IMR-90 (cell line): ENCODE measurements around the gene TNFRSF18. TPM values are rescaled to one million over a fixed set of nuclear protein-coding genes. Genes with fewer than 3 reads are reported as not detected.

Source experiments
- ATAC-seq: fragments of 200-7000 bp; cut with Tn5 transposase; 2 replicates; pipeline ENCODE4 v1.9.1; 2020; ENCODE audit warnings: low read depth, mild to moderate bottlenecking, moderate library complexity
- BruUV-seq: library from RNA; stranded (reverse); fragments of 400-500 nt; replicated peaks from 2 replicates; lab custom pipeline; 2021; lab: Mats Ljungman, UMichigan
- CTCF ChIA-PET: fragments of 300-600 bp; formaldehyde crosslinking; extraction: SDS; loops from one replicate; lab custom pipeline; 2021; ENCODE audit warnings: antibody characterized with exemption; lab: Yijun Ruan, JAX
- POLR2A ChIA-PET: fragments of 300-600 bp; sonication (Branson Sonifier 250); formaldehyde crosslinking; loops from one replicate; lab custom pipeline; 2022; ENCODE audit warnings: antibody characterized with exemption; ENCODE audit not compliant: unreplicated experiment; lab: Charles Lee
- DNase-seq: peaks from one replicate; pipeline ENCODE4 v3.0.0; 2013
- H2AFZ ChIP-seq: replicated peaks from 2 replicates; pipeline ENCODE3; 2013; ENCODE audit warnings: low read length, mild to moderate bottlenecking; ENCODE audit not compliant: poor library complexity
- H2AK5ac ChIP-seq: 2 replicates; pipeline ENCODE4 v1.6.1; 2013; ENCODE audit warnings: low read depth, low read length, inconsistent platforms
- H2AK9ac ChIP-seq: replicated peaks from 2 replicates; pipeline ENCODE3; 2013; ENCODE audit warnings: mild to moderate bottlenecking, low read depth, low read length, moderate library complexity; ENCODE audit not compliant: poor library complexity
- H2BK120ac ChIP-seq: 2 replicates; pipeline ENCODE4 v1.6.1; 2013; ENCODE audit warnings: low read depth, low read length, inconsistent platforms
- H2BK15ac ChIP-seq: 3 replicates; pipeline ENCODE4 v1.6.1; 2013; ENCODE audit warnings: low read depth, low read length, inconsistent platforms
- H2BK20ac ChIP-seq: 2 replicates; pipeline ENCODE4 v1.6.1; 2013; ENCODE audit warnings: low read depth, mild to moderate bottlenecking, inconsistent platforms, low read length, moderate library complexity
- H2BK5ac ChIP-seq: 2 replicates; pipeline ENCODE4 v1.6.1; 2013; ENCODE audit warnings: mild to moderate bottlenecking, low read depth, low read length, inconsistent platforms; ENCODE audit not compliant: poor library complexity, severe bottlenecking
- H3K14ac ChIP-seq: replicated peaks from 2 replicates; pipeline ENCODE4 v1.6.1; 2013; ENCODE audit warnings: low read depth, low read length, inconsistent platforms
- H3K18ac ChIP-seq: 2 replicates; pipeline ENCODE4 v1.6.1; 2013; ENCODE audit warnings: low read depth, low read length, control low read depth
- H3K23ac ChIP-seq: 2 replicates; pipeline ENCODE4 v1.6.1; 2013; ENCODE audit warnings: low read depth, low read length, inconsistent platforms
- H3K27ac ChIP-seq: 2 replicates; pipeline ENCODE4 v1.5.1; 2013; ENCODE audit warnings: mild to moderate bottlenecking, control low read depth, low read length; ENCODE audit not compliant: insufficient read depth
- H3K27me3 ChIP-seq: 2 replicates; pipeline ENCODE4 v1.6.1; 2013; ENCODE audit warnings: low read length; ENCODE audit not compliant: control insufficient read depth, insufficient read depth
- H3K36me3 ChIP-seq: 2 replicates; pipeline ENCODE4 v1.6.1; 2013; ENCODE audit warnings: low read length, mixed read lengths; ENCODE audit not compliant: control insufficient read depth, insufficient read depth
- H3K4ac ChIP-seq: 2 replicates; pipeline ENCODE4 v1.6.1; 2013; ENCODE audit warnings: low read depth, low read length, inconsistent platforms
- H3K4me1 ChIP-seq: 2 replicates; pipeline ENCODE4 v1.6.1; 2013; ENCODE audit warnings: low read length, mixed read lengths; ENCODE audit not compliant: control insufficient read depth, insufficient read depth
- H3K4me2 ChIP-seq: 2 replicates; pipeline ENCODE4 v1.6.1; 2013; ENCODE audit warnings: low read depth, mild to moderate bottlenecking, control low read depth, low read length, moderate library complexity
- H3K4me3 ChIP-seq: 2 replicates; pipeline ENCODE4 v1.5.1; 2013; ENCODE audit warnings: low read depth, mild to moderate bottlenecking, control low read depth, low read length, moderate library complexity; ENCODE audit not compliant: insufficient read depth
- H3K56ac ChIP-seq: 2 replicates; pipeline ENCODE4 v1.6.1; 2013; ENCODE audit warnings: low read length, inconsistent platforms; ENCODE audit not compliant: insufficient read depth; ENCODE audit errors: extremely low read depth
- H3K79me1 ChIP-seq, 2 experiments: 2 replicates each; pipeline ENCODE4 v1.6.1; 2013; ENCODE audit warnings: low read length in 2 of 2, inconsistent platforms in 1 of 2, low read depth in 1 of 2
- H3K9ac ChIP-seq: 2 replicates; pipeline ENCODE4 v1.6.1; 2013; ENCODE audit warnings: low read depth, low read length, control low read depth
- H3K9me1 ChIP-seq: 2 replicates; pipeline ENCODE4 v1.6.1; 2013; ENCODE audit warnings: low read length, inconsistent platforms; ENCODE audit not compliant: insufficient read depth
- H3K9me3 ChIP-seq: 2 replicates; pipeline ENCODE4 v1.6.1; 2013; ENCODE audit warnings: low read length; ENCODE audit not compliant: control insufficient read depth, insufficient read depth
- H4K20me1 ChIP-seq: 2 replicates; pipeline ENCODE4 v1.6.1; 2013; ENCODE audit warnings: low read length, inconsistent platforms; ENCODE audit not compliant: insufficient read depth
- H4K5ac ChIP-seq: 2 replicates; pipeline ENCODE4 v1.6.1; 2013; ENCODE audit warnings: mild to moderate bottlenecking, low read depth, low read length, control low read depth
- H4K8ac ChIP-seq, 2 experiments: 2 replicates each; pipeline ENCODE4 v1.6.1; 2013; ENCODE audit warnings: low read depth in 2 of 2, low read length in 2 of 2, control low read depth in 1 of 2, inconsistent platforms in 1 of 2
- H4K91ac ChIP-seq: 2 replicates; pipeline ENCODE4 v1.6.1; 2013; ENCODE audit warnings: low read depth, low read length, inconsistent platforms; ENCODE audit not compliant: insufficient read depth
- BHLHE40 ChIP-seq: fragments of 150-350 bp; IDR thresholded peaks from 2 replicates; pipeline ENCODE4 v1.6.1; 2016; ENCODE audit warnings: mild to moderate bottlenecking, low read depth, low read length
- CTCF ChIP-seq: conservative IDR thresholded peaks from 2 replicates; pipeline ENCODE4 v1.5.1; 2012; ENCODE audit warnings: mild to moderate bottlenecking, low read depth, low read length, improper control_type of control experiment
- FOS ChIP-seq: fragments of 150-350 bp; IDR thresholded peaks from 2 replicates; pipeline ENCODE4 v1.6.1; 2016; ENCODE audit warnings: low read depth, low read length
- RCOR1 ChIP-seq: IDR thresholded peaks from 2 replicates; pipeline ENCODE4 v1.6.1; 2012; ENCODE audit warnings: mild to moderate bottlenecking, low read length, improper control_type of control experiment; ENCODE audit not compliant: insufficient replicate concordance
- RFX5 ChIP-seq: IDR thresholded peaks from 2 replicates; pipeline ENCODE4 v1.8.0; 2012; ENCODE audit warnings: low read depth, mild to moderate bottlenecking, low read length, moderate library complexity
- USF2 ChIP-seq: fragments of 150-350 bp; IDR thresholded peaks from 2 replicates; pipeline ENCODE4 v1.6.1; 2017; ENCODE audit warnings: mild to moderate bottlenecking, antibody characterized with exemption, low read length, low read depth
- WGBS, 2 experiments: methylation state at CpG; one replicate each; pipeline versions ENCODE4 v1.1.5 to v1.1.7; 2013; ENCODE audit warnings: missing lambda C conversion rate in 2 of 2; ENCODE audit not compliant: insufficient read length in 1 of 2; ENCODE audit errors: extremely low coverage in 2 of 2; 5-methylcytosine and 5-hydroxymethylcytosine counted together
- dilution Hi-C: fragments of 300-500 bp; cut with HindIII; formaldehyde crosslinking; loops from one replicate; pipeline ENCODE4 v1.14.3; 2018; ENCODE audit warnings: low sequenced_read_pairs; ENCODE audit not compliant: unreplicated experiment
- in situ Hi-C: fragments of 300-500 bp; cut with MboI; formaldehyde crosslinking; loops from 3 replicates; pipeline ENCODE4 v1.14.3; 2019; ENCODE audit warnings: low sequenced_read_pairs, inconsistent platforms, mixed read lengths
- intact Hi-C: fragments of 100-400 bp; cut with micrococcal nuclease; formaldehyde crosslinking; loops from 2 replicates; pipeline ENCODE4 v1.10.0; 2022
- polyA plus RNA-seq, 3 experiments: library from polyadenylated mRNA; depleted of rRNA; stranded (reverse); fragments of >200 nt; gene quantifications; 2 replicates each; pipeline ENCODE4 v1.2.3, GENCODE V29; 2012; ENCODE audit warnings: low replicate concordance in 1 of 3
- total RNA-seq: library from RNA; depleted of rRNA; stranded (reverse); fragments of >200 nt; gene quantifications from 2 replicates; pipeline ENCODE4 v1.2.3, GENCODE V29; 2012

The TNFRSF18 gene
- total and polyA plus RNA-seq, 2 of the 4 experiments (the other 2 are of a cell fraction) = 0.18 to 1.0 TPM

GRCh38 chr1:1161683-1162079 lies 44.7 kb downstream of the TNFRSF18 start:
- TF ChIP-seq RFX5 (no peak), USF2 (no peak), BHLHE40 (no peak), CTCF (no peak), FOS (no peak), RCOR1 (no peak)
- Histone ChIP-seq H2BK120ac (no peak overlapping the region), H2AK5ac (no peak overlapping the region), H3K9ac (no peak overlapping the region), H2BK5ac (no peak overlapping the region), H3K23ac (no peak overlapping the region), H3K4me2 (no peak overlapping the region), H3K56ac (no peak overlapping the region), H3K4me1 (peaks cover 11% of the 10 kb centered on the region), H4K20me1 (no peaks in the 10 kb centered on the region), H2BK20ac (no peak overlapping the region), H3K27ac (no peak overlapping the region), H3K27me3 (peaks cover 11% of the 10 kb centered on the region; the same call in 1 of the 2 replicates), H3K9me3 (no peaks in the 10 kb centered on the region), H3K4ac (no peak overlapping the region), H2AFZ (no peak overlapping the region), H4K5ac (no peak overlapping the region), H4K8ac (no peak overlapping the region), H3K9me1 (no peaks in the 10 kb centered on the region; the same call in 1 of the 2 replicates), H4K91ac (no peak overlapping the region), H3K14ac (no peak overlapping the region), H3K79me1 (no peaks in the 10 kb centered on the region), H2AK9ac (no peak overlapping the region), H3K4me3 (no peak overlapping the region), H2BK15ac (no peak overlapping the region), H3K36me3 (no peaks in the 10 kb centered on the region), H3K18ac (no peak overlapping the region)
- intact Hi-C loops (no loop called here), dilution Hi-C loops (no loop called here), in situ Hi-C loops (no loop called here)
- ChIA-PET POLR2A (no interaction called here), CTCF (no interaction called here)
- WGBS, 2 experiments = 81% methylated on average over 5 of the region's 17 CpGs; no CpG with 5 or more reads in 1 of the 2 experiments
- no TSS peak for BruUV-seq
- DNase-seq (no peak), ATAC-seq (no peak)
